ENCODE data around the gene NRG3. TPM values are rescaled to one million over a fixed set of nuclear protein-coding genes. Genes with fewer than 3 reads are reported as not detected.

NRG3 gene
- total RNA-seq, 1 experiment from 2014 or later: 0.08 TPM

DNA sequence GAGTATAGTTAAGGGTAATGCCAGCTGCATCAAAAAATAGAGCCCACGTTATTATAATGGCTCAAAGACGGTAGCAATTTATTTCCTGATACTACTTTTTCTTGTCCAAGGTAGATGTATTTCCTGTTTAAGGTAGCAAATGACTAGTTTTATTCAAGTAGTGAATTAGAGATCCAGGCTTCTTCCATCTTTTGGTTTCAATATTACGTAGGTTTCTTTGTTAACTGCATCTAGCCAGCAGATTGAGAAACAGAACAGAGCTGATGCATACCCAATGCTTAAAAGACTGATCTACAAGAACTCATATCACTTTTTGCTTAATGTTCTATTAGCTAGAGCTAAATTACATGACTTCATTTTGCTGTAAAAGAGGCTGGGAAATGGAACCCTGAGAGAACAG is 992.1 kb downstream of the NRG3 start:
- TF ChIP-seq, protein P1, sequence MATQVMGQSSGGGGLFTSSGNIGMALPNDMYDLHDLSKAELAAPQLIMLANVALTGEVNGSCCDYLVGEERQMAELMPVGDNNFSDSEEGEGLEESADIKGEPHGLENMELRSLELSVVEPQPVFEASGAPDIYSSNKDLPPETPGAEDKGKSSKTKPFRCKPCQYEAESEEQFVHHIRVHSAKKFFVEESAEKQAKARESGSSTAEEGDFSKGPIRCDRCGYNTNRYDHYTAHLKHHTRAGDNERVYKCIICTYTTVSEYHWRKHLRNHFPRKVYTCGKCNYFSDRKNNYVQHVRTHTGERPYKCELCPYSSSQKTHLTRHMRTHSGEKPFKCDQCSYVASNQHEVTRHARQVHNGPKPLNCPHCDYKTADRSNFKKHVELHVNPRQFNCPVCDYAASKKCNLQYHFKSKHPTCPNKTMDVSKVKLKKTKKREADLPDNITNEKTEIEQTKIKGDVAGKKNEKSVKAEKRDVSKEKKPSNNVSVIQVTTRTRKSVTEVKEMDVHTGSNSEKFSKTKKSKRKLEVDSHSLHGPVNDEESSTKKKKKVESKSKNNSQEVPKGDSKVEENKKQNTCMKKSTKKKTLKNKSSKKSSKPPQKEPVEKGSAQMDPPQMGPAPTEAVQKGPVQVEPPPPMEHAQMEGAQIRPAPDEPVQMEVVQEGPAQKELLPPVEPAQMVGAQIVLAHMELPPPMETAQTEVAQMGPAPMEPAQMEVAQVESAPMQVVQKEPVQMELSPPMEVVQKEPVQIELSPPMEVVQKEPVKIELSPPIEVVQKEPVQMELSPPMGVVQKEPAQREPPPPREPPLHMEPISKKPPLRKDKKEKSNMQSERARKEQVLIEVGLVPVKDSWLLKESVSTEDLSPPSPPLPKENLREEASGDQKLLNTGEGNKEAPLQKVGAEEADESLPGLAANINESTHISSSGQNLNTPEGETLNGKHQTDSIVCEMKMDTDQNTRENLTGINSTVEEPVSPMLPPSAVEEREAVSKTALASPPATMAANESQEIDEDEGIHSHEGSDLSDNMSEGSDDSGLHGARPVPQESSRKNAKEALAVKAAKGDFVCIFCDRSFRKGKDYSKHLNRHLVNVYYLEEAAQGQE (IDR thresholded peaks at IDR 0.05; ENCODE audit: insufficient read depth in 1 of 2, low read depth in 2 of 2, low read length in 1 of 2): no peak
- no peak for TF ChIP-seq SIN3A (IDR thresholded peaks at IDR 0.05; ENCODE audit: borderline replicate concordance, insufficient read depth, low read depth, low read length)
- no peak for TF ChIP-seq TCF7L2 (IDR thresholded peaks at IDR 0.05; ENCODE audit: low read depth, low read length)
- TF ChIP-seq, protein P2, sequence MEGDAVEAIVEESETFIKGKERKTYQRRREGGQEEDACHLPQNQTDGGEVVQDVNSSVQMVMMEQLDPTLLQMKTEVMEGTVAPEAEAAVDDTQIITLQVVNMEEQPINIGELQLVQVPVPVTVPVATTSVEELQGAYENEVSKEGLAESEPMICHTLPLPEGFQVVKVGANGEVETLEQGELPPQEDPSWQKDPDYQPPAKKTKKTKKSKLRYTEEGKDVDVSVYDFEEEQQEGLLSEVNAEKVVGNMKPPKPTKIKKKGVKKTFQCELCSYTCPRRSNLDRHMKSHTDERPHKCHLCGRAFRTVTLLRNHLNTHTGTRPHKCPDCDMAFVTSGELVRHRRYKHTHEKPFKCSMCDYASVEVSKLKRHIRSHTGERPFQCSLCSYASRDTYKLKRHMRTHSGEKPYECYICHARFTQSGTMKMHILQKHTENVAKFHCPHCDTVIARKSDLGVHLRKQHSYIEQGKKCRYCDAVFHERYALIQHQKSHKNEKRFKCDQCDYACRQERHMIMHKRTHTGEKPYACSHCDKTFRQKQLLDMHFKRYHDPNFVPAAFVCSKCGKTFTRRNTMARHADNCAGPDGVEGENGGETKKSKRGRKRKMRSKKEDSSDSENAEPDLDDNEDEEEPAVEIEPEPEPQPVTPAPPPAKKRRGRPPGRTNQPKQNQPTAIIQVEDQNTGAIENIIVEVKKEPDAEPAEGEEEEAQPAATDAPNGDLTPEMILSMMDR (IDR thresholded peaks at IDR 0.05): no peak
- TF ChIP-seq POLR2AphosphoS5 (IDR thresholded peaks at IDR 0.05; ENCODE audit: low read depth, low read length): no peak
- DNase-seq (ENCODE audit: low read depth, low spot score) (no peak), ATAC-seq (no peak)
- H3K4me3 ChIP-seq (ENCODE audit: low read depth in 2 of 2, low read length in 2 of 2): no peak overlapping the region
- no peaks in the 10 kb centered on the region for H3K36me3 ChIP-seq (ENCODE audit: control insufficient read depth, insufficient read depth, low read length)
- H3K4me1 ChIP-seq (ENCODE audit: control insufficient read depth, insufficient read depth, low read length): no peaks in the 10 kb centered on the region
- POLR2A ChIA-PET: no interaction called here
- CTCF ChIA-PET: no interaction called here
- H3K27me3 ChIP-seq (ENCODE audit: control insufficient read depth, insufficient read depth, low read length): no peaks in the 10 kb centered on the region
- no peaks in the 10 kb centered on the region for H3K9me3 ChIP-seq (ENCODE audit: control insufficient read depth, insufficient read depth, low read depth, low read length)
- BruUV-seq (replicated peaks): no TSS peak
- H3K27ac ChIP-seq (ENCODE audit: low read length): no peak overlapping the region
- intact Hi-C loops (cut with micrococcal nuclease; ENCODE audit: unreplicated experiment): no loop called here
- in situ Hi-C loops (cut with HindIII; ENCODE audit: low pct_unique_long_range_greater_than_20kb, low sequenced_read_pairs): no loop called here

DNA sequence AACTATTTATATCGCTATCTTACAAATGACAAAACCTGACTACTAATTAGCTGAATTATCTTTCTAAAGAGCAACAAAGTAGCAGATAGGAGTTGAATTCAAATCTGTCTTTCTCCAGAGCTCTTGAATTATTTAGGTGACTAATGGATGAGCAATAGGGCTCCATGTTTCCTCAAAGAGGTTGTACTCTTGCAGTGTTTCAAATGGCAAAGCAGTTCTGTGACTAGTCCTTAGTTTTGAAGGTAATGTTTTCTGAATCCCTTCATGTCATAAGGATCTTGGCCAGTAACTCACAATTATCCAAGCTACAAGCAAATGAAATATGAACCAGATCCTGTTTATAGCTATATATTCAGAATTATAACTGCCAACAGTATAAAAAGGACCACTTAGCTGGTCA is 999.7 kb downstream of the NRG3 start:
- no peaks in the 10 kb centered on the region for H3K9me3 ChIP-seq (ENCODE audit: control insufficient read depth, insufficient read depth, low read depth, low read length)
- H3K27me3 ChIP-seq (ENCODE audit: control insufficient read depth, insufficient read depth, low read length): no peaks in the 10 kb centered on the region
- ChIA-PET POLR2A (no interaction called here), CTCF (no interaction called here)
- TF ChIP-seq, protein P2 (IDR thresholded peaks at IDR 0.05): no peak
- TF ChIP-seq, protein P1 (IDR thresholded peaks at IDR 0.05; ENCODE audit: insufficient read depth in 1 of 2, low read depth in 2 of 2, low read length in 1 of 2): no peak
- TF ChIP-seq SIN3A (IDR thresholded peaks at IDR 0.05; ENCODE audit: borderline replicate concordance, insufficient read depth, low read depth, low read length): no peak
- no peak for TF ChIP-seq TCF7L2 (IDR thresholded peaks at IDR 0.05; ENCODE audit: low read depth, low read length)
- no peak for TF ChIP-seq POLR2AphosphoS5 (IDR thresholded peaks at IDR 0.05; ENCODE audit: low read depth, low read length)
- no TSS peak for BruUV-seq (replicated peaks)
- DNase-seq (ENCODE audit: low read depth, low spot score): no peak
- H3K4me3 ChIP-seq (ENCODE audit: low read depth in 2 of 2, low read length in 2 of 2): no peak overlapping the region
- no peaks in the 10 kb centered on the region for H3K36me3 ChIP-seq (ENCODE audit: control insufficient read depth, insufficient read depth, low read length)
- intact Hi-C loops (cut with micrococcal nuclease; ENCODE audit: unreplicated experiment) (no loop called here), in situ Hi-C loops (cut with HindIII; ENCODE audit: low pct_unique_long_range_greater_than_20kb, low sequenced_read_pairs) (no loop called here)
- H3K4me1 ChIP-seq (ENCODE audit: control insufficient read depth, insufficient read depth, low read length): no peaks in the 10 kb centered on the region
- H3K27ac ChIP-seq (ENCODE audit: low read length): no peak overlapping the region
- ATAC-seq: no peak

All from Panc1 (cell line).